HG02973 (cell line): Measurements from ENCODE around the gene STXBP2.

Experiments used
- ATAC-seq: cut with Tn5 transposase; IDR thresholded peaks from one replicate; pipeline ENCODE4 v1.9.1; 2021; ENCODE audit warnings: moderate library complexity; ENCODE audit not compliant: unreplicated experiment

The STXBP2 gene

DNA sequence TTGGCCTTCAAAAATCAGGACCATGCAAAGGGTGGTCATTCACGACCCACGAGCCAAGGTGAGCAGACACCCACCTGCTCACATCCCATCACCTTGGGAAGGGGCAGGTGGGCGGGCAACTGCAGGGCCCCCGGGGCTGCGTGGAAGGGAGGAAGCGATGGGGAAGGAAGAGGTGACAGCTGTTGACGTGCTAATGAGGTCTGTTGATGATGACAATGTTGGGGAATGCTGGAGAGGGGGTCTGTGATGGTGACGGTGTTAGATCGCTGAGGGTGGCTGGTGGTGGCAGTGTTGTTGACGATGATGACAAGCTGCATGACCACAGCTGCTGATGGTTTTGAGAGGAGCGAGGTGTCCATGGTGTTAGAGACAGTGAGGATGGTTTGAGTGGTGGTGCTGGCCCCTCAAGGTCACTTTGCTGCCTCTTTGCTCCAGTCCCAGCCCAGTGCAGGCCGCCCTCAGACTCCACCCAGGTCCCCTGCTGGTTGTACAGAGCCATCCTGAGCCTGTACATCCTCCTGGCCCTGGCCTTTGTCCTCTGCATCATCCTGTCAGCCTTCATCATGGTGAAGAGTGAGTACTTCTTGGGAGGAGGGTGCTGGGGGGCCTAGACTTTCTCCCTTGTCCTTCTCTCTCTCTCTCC lies 40.9 kb downstream of the STXBP2 start:
- no peak for ATAC-seq

GRCh38 chr19:7678971-7679751 lies 42.3 kb downstream of the STXBP2 start:
- no peak for ATAC-seq

DNA sequence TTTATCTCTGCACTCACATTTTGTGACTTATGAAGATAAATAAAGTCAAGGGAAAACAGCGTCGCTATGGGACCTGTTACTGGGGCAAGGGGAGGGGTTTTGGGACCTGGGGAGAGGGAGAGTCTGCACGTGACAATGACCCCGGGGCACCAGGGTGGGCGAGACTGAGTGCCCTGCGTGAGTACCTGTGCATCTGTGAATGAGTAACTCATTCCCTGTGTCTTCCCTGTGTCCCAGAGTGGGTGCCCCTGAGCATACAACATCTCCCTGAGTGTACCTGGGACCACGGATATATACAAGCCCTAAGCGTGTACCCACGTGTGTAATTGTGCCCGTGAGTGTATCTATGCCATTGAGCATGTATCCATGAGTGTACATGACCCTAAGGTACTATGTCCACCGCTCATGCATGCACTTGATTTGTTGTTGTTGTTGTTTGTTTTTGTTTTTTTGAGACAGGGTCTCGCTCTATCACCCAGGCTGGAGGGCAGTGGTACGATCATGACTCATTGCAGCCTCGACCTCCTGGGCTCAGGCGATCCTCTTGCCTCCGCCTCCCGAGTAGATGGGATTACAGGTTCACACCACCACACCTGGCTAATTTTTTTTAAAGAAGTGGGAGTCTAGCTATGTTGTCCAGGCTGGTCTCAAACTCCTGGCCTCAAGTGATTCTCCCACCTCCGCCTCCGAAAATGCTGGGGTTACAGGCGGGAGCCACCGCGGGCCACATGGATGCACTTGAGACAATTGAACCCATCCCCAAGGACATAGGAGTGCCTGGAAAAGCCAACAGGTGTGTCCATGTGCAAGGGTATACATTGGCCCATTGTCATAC lies 43.1 kb downstream of the STXBP2 start:
- no peak for ATAC-seq

GRCh38 chr19:7680606-7681339 lies 43.9 kb downstream of the STXBP2 start, which contains the start of gene TRAPPC5:
Gene TRAPPC5, plus strand, starts transcription at chr19:7680833. Its CDS starts 1,421 bp downstream, at chr19:7682254.
- peak; percentile 46 for ATAC-seq

DNA sequence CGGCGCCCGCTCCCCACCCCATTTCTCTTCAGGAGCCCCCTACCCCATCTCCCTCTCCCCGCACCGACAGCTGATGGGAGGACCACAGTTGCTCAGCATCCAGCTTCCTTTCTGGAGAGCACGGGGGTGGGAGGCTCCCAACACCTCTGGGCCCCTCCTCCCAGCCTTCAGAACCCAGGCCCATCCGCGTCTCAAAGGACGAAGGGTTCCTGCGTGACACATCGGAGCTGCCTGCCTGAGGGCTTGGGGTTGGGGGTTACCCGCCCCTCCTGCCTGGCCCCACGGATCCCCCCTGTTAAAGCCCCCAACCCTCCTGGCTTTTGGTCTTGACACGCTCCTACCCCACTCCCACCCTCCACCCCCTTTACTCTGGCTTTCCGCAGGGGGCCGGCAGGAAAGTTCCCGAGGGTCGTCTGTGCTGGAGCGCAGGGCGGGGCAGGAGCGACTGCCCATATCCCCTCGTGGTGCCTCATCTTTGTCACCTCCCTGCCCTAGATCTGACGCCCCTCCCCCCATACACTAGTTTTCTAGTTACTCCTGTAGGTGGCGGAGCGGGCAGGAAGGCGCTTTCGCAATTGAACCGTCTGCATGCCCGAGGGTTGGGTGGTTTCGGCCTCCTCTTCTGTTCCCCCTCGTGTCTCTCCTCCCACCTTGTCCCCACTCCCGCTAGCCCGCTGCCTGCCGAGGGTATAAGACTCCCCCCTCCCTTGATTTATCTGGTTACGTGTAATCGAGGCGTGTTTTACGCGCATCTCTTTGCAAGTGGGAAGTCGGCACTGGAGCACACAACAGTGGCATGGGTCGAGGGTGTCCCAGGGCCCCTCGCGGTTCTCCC lies 44.6 kb downstream of the STXBP2 start:
- no peak for ATAC-seq

- ATAC-seq = no peak
Measured at GRCh38 chr19:7682175-7682855, 45.4 kb downstream of the STXBP2 start.

DNA sequence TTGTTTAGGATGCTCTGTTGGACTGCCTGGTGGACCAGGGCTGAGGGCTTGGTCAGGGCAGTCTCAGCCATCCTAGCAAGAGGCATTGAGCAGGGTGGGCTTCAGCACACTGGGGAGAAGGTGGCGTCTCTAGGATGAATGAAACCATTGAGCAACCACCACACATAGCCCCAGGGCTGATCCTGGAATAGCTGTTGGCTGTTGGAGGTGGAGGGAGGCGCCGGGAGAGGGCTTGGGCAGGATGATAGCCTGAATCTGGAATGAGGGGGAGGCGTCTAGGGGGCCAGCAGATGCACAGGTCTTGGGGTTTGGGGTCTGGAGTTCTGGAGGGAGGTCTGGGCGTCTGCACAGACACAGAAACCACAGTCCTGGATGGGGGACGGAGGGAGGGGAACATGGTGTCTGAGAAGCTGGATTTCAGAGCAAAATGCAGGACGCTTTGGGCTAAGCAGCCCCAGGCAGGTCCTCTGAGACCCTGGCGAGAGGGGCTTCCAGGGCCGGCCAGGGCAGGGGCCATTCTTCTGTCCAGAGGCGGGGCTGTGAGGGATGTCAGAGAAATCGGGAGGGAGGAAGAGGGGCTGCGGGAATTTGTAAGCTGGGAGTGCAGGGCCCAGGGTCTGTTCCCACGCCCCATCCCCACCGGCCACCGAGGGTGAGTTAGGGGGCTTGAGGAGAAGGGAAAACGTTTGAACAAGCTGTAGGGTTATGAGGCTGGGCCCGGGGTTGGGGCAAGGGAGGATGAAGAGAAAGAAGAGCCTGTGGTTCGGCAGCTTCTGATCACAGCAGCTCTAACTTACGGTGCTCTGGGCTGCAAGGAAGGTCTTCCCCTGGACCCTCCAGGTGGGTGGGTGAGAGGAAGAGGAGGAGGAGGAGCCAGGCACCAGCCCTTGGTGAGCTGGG lies 48.9 kb downstream of the STXBP2 start:
- ATAC-seq = no peak

DNA sequence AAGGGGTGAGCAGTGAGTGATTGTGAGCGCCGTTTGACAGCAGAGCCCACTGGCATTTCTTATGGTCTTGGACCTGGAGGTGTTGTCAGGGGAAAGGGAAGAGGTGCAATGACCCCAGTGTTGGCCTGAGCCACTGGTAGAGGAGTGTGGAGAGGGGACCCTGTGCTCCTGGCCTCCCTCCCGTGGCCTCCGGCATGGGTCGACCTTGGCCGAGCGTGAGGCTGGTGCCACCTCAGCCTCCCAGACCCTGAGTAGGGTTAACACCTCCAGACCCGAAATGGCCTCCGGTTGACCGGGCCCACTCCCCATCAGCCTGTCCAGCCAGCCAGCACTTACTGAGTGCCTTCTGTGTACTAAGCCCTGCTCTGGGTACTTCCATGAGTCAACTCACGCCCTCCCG lies 50.3 kb downstream of the STXBP2 start:
- ATAC-seq = no peak

DNA sequence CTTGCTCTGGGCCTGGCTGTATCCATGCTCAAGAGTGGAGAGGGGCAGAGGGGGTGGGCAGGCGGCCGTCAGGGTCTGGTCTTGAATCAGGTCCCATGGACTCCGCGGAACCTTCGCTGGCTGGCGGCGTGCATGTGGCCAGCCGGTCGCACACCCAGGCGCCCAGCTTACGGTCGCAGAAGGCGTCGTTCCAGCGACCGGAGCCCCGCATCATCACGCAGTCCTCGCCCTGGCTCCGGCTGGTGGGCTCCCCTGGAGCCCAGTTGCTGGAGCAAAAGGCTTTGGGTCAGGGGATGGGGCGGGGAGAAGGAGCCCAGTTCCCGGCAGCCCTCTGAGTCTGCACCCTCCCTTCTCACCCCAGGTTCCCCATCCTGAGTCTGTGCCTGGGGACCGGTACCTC lies 52.3 kb downstream of the STXBP2 start:
- no peak for ATAC-seq

DNA sequence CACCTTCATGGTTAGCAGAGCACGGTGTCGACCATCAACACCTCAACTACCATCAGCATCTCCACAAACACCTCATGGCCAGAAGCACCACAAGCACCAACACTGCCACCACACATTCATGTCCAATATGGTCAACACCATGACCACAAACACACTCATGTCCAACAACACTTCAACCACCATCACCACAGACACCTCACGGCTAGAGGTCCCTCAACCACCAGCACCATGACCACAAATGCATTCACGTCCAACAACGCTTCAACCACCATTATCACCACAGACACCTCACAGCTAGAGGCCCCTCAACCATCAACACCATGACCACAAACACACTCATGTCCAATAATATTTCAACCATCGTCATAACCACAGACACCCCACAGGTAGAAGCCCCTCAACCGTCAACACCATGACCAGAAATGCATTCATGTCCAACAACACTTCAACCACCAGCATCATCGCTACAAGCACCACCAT lies 53.9 kb downstream of the STXBP2 start:
- no peak for ATAC-seq

DNA sequence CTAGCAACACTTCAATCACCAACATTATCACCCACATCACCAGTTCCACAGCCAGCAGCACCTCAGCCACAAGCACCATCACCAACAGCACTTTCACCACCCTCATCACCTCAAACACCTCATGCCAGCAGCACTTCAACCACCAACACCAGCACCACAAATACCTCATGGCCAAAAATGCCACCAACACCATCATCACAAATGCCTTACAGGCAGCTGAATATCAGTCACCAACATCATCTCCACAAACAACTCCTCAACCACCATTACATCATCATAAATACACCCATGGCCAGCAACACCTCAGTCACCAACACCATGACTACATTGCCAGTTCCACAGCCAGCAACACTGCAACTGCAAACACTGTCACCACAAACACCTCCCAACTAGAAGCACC lies 54.6 kb downstream of the STXBP2 start:
- ATAC-seq = no peak

DNA sequence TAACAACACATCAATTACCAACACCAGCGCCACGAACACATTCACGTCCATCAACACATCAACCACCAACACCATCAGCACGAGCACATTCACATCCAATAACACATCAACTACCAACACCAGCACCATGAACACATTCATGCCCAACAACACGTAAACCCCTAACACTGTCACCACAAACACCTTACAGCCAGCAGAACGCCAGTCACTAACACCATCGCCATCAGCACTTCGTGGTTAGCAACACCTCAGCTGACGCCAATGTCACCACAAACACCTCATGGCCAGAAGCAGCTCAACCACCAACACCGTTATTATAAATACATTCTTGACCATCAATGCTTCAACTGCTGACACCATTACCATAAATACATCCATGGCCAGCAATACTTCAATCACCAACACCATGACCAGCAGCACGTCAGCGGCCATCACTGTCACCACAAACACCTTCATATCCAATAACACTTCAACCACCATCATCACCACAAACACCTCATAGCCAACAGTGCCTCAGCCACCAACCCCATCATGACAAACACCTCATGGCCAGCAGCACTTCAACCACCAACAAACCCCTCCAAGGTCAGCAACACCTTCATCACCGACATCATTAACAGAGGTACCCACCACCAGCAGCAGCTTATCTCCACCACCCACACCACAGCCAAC lies 55.6 kb downstream of the STXBP2 start:
- ATAC-seq = no peak

DNA sequence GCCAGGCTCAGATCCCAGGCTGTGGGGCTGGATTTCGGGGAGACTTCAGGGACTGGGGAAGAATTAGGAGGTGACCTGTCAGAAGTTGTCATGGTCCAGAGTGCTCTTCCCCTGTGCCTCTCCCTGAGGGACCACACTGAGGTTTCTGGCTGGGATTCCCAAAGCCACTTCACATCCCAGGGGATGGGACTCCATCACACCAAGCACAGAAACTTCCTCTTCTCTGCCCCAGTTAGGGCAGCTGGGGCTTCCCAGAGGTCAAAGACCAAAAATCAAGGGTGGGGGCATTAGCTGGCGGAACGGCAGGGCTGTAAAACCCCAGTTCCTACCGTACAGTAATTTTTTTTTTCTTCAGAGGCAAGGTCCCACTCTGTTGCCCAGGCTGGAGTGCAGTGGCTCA lies 57.6 kb downstream of the STXBP2 start:
- ATAC-seq = no peak
